OCI-M2 (cell line): ENCODE results near the gene PRDX1.
"Not testable (repeated sequence)": the region's sequence is repeated elsewhere in the genome, so short reads cannot be mapped to it uniquely, and the experiment has no call there.

ENCODE experiments used
- DNase-seq: peaks from one replicate; lab custom pipeline; 2025; ENCODE audit not compliant: unreplicated experiment; lab: John Stamatoyannopoulos, UW

The PRDX1 gene

GRCh38 chr1:45536886-45537285 lies 15.2 kb upstream of the PRDX1 start:
- DNase-seq: no peak

GRCh38 chr1:45535988-45536766 lies 14.5 kb upstream of the PRDX1 start:
- DNase-seq: no peak

- DNase-seq: no peak
Observed at GRCh38 chr1:45531873-45532272, 10.2 kb upstream of the PRDX1 start.

- DNase-seq: no peak
Observed at GRCh38 chr1:45530632-45531135, 9.0 kb upstream of the PRDX1 start.

- no peak for DNase-seq
Observed at GRCh38 chr1:45526135-45526644, 4.5 kb upstream of the PRDX1 start.

GRCh38 chr1:45523975-45524374 lies 2.3 kb upstream of the PRDX1 start:
- not testable (repeated sequence) for DNase-seq

GRCh38 chr1:45523516-45523915 lies 1.8 kb upstream of the PRDX1 start:
- not testable (repeated sequence) for DNase-seq

GRCh38 chr1:45522324-45523104 lies 830 bp upstream of the PRDX1 start:
- no peak for DNase-seq

- not testable (repeated sequence) for DNase-seq
Observed at GRCh38 chr1:45519774-45520173, 1.9 kb downstream of the PRDX1 start.

GRCh38 chr1:45518910-45519309 lies 2.8 kb downstream of the PRDX1 start:
- no peak for DNase-seq

GRCh38 chr1:45518366-45518765 lies 3.3 kb downstream of the PRDX1 start:
- DNase-seq: not testable (repeated sequence)

- DNase-seq: no peak
Observed at GRCh38 chr1:45516465-45516864, 5.2 kb downstream of the PRDX1 start.

GRCh38 chr1:45516036-45516435 lies 5.6 kb downstream of the PRDX1 start:
- no peak for DNase-seq

GRCh38 chr1:45513532-45514260 lies 8.0 kb downstream of the PRDX1 start:
- DNase-seq: not testable (repeated sequence)

GRCh38 chr1:45512641-45513054 lies 9.0 kb downstream of the PRDX1 start:
- DNase-seq: no peak

- DNase-seq: no peak
Observed at GRCh38 chr1:45510972-45511527, 10.6 kb downstream of the PRDX1 start.

- DNase-seq: no peak
Observed at GRCh38 chr1:45510036-45510971, 11.4 kb downstream of the PRDX1 start.

- DNase-seq: no peak
Observed at GRCh38 chr1:45508295-45509151, 13.2 kb downstream of the PRDX1 start.

- DNase-seq: no peak
Observed at GRCh38 chr1:45507893-45508292, 13.8 kb downstream of the PRDX1 start.
